ENCODE results near the gene CAMKK2.

CAMKK2 gene

DNA sequence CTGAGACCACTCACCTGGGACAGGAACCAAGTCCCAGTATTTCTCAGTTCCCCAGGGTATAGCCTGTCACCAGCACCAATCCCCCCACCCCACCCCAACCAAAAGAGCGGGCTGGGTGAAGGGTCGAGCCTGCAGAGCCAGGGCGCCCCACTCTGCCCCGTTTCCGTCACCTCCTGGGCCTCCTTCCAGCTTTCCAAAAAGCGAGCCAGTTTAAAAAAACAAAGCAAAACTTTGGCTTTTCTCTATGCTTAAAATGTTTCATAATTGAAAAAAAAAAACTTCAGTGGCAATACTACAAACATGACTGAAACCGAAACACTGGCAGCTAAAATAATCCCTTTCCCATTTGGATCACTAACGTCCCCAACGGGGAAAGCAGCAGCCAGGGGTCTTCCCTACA, 7.5 kb downstream of the CAMKK2 start:
- Histone ChIP-seq H3K27me3 (ENCODE audit: insufficient read depth, low read length) (no peaks in the 10 kb centered on the region), H3K4me3 (ENCODE audit: low read depth, low read length, poor library complexity, severe bottlenecking) (no peak overlapping the region), H2AFZ (ENCODE audit: low read length) (no peak overlapping the region), H3K36me3 (ENCODE audit: insufficient read depth, low read length) (peaks cover 18% of the 10 kb centered on the region; the same call in 1 of the 2 replicates), H3K9me2 (ENCODE audit: low read depth, low read length) (no peaks in the 10 kb centered on the region), H3K4me2 (ENCODE audit: low read length) (no peak overlapping the region), H3K9me3 (ENCODE audit: low read length) (no peaks in the 10 kb centered on the region), H3K79me2 (ENCODE audit: insufficient read depth, low read length) (no peaks in the 10 kb centered on the region; the same call in 1 of the 2 replicates), H3K27ac (ENCODE audit: low read depth, low read length, poor library complexity, severe bottlenecking) (no peak overlapping the region), H3K4me1 (ENCODE audit: insufficient read depth, low read length, severe bottlenecking) (peaks cover 17% of the 10 kb centered on the region), H3F3A (ENCODE audit: insufficient read depth, low read length) (no peaks in the 10 kb centered on the region), H4K20me1 (ENCODE audit: insufficient read depth, low read length) (no peaks in the 10 kb centered on the region), H3K9ac (ENCODE audit: low read length) (no peak overlapping the region)
- TF ChIP-seq, protein P1, sequence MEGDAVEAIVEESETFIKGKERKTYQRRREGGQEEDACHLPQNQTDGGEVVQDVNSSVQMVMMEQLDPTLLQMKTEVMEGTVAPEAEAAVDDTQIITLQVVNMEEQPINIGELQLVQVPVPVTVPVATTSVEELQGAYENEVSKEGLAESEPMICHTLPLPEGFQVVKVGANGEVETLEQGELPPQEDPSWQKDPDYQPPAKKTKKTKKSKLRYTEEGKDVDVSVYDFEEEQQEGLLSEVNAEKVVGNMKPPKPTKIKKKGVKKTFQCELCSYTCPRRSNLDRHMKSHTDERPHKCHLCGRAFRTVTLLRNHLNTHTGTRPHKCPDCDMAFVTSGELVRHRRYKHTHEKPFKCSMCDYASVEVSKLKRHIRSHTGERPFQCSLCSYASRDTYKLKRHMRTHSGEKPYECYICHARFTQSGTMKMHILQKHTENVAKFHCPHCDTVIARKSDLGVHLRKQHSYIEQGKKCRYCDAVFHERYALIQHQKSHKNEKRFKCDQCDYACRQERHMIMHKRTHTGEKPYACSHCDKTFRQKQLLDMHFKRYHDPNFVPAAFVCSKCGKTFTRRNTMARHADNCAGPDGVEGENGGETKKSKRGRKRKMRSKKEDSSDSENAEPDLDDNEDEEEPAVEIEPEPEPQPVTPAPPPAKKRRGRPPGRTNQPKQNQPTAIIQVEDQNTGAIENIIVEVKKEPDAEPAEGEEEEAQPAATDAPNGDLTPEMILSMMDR (IDR thresholded peaks at IDR 0.05; ENCODE audit: low read length): no peak
- no peak for TF ChIP-seq EZH2 (IDR thresholded peaks at IDR 0.05; ENCODE audit: borderline replicate concordance, low read length)

DNA sequence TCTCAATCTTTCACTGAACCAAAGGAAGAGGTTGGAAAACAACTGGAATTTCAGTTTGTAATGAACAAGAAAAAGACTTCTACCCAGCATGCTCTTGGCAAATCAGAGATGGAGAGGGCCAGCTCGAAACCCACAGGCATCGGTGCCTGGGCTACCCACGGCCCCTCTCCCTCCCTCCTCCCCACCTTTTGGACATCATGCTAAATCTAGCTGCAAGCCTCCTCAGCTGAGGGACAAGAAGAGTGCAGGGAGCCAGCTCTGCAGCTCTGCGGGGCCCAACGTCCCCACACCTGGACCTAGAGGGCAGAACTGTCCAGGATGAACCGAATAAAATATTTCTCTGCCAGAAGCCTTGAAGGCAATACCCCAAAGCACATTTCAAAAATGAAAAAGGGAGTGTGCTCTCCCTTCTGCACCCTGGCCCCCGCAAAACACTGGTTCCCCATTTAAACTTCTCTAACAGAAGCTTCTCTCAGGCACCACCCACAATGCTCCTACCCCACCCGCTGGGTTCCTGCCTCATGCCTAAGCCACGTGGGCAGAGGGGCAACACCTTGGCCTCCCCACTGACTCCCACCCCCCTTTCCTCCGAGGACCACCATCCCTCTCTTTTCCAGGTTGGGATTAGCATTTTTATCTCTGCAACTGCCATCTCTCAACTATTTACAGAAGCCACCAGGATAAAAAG, 8.2 kb downstream of the CAMKK2 start:
- no peak overlapping the region for H3K9ac ChIP-seq (ENCODE audit: low read length)

DNA sequence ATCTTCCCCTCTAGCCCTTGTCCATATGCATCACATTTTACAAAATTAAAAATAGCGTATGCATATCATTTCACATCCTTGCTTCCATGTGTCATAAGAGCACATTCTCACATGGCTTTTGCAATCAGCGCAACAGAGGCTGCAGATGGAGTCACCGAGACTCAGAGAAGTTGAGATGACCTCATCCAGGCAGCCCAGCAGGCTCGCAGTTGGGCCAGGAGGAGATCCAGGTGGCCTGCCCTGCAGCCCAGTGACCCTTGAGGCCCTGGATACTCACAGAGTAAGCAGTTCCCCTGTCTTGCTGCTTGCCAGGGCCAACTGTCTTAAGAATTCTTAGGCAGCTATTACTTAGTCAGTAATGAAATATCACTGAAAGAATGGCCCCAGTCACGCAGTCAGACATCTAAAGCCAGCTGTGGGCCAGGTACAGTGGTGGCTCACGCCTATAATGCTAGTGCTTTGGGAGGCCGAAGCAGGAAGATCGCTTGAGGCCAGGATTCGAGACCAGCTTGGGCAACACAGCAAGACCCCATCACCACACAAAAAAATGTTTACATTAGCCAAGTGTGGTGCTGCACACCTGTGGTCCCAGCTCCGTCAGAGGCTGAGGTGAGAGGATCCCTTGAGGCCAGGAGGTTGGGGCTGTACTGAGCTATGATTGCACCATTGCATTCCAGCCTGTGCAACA, 9.1 kb downstream of the CAMKK2 start:
- Histone ChIP-seq H2AFZ (ENCODE audit: low read length) (no peak overlapping the region), H3K4me3 (ENCODE audit: low read depth, low read length, poor library complexity, severe bottlenecking) (no peak overlapping the region), H3K9ac (ENCODE audit: low read length) (no peak overlapping the region), H3K27ac (ENCODE audit: low read depth, low read length, poor library complexity, severe bottlenecking) (no peak overlapping the region), H4K20me1 (ENCODE audit: insufficient read depth, low read length) (no peaks in the 10 kb centered on the region), H3K4me1 (ENCODE audit: insufficient read depth, low read length, severe bottlenecking) (peaks cover 17% of the 10 kb centered on the region), H3K9me2 (ENCODE audit: low read depth, low read length) (no peaks in the 10 kb centered on the region), H3K36me3 (ENCODE audit: insufficient read depth, low read length) (peaks cover 19% of the 10 kb centered on the region; the same call in 1 of the 2 replicates), H3K27me3 (ENCODE audit: insufficient read depth, low read length) (no peaks in the 10 kb centered on the region), H3K4me2 (ENCODE audit: low read length) (no peak overlapping the region), H3K9me3 (ENCODE audit: low read length) (no peaks in the 10 kb centered on the region), H3K79me2 (ENCODE audit: insufficient read depth, low read length) (no peaks in the 10 kb centered on the region; the same call in 1 of the 2 replicates), H3F3A (ENCODE audit: insufficient read depth, low read length) (no peaks in the 10 kb centered on the region)
- TF ChIP-seq EZH2 (IDR thresholded peaks at IDR 0.05; ENCODE audit: borderline replicate concordance, low read length): no peak
- TF ChIP-seq, protein P1 (IDR thresholded peaks at IDR 0.05; ENCODE audit: low read length): no peak

More for the DNA sequence above, 8.2 kb downstream of the CAMKK2 start:
- H3K9me2 ChIP-seq (ENCODE audit: low read depth, low read length): no peaks in the 10 kb centered on the region
- H3K9me3 ChIP-seq (ENCODE audit: low read length): no peaks in the 10 kb centered on the region
- no peak overlapping the region for H2AFZ ChIP-seq (ENCODE audit: low read length)
- H4K20me1 ChIP-seq (ENCODE audit: insufficient read depth, low read length): no peaks in the 10 kb centered on the region
- no peak overlapping the region for H3K4me2 ChIP-seq (ENCODE audit: low read length)
- no peak for TF ChIP-seq EZH2 (IDR thresholded peaks at IDR 0.05; ENCODE audit: borderline replicate concordance, low read length)
- TF ChIP-seq, protein P1 (IDR thresholded peaks at IDR 0.05; ENCODE audit: low read length): no peak
- H3F3A ChIP-seq (ENCODE audit: insufficient read depth, low read length): no peaks in the 10 kb centered on the region
- H3K4me1 ChIP-seq (ENCODE audit: insufficient read depth, low read length, severe bottlenecking): peaks cover 17% of the 10 kb centered on the region
- H3K27me3 ChIP-seq (ENCODE audit: insufficient read depth, low read length): no peaks in the 10 kb centered on the region
- no peaks in the 10 kb centered on the region; the same call in 1 of the 2 replicates for H3K79me2 ChIP-seq (ENCODE audit: insufficient read depth, low read length)
- no peak overlapping the region for H3K4me3 ChIP-seq (ENCODE audit: low read depth, low read length, poor library complexity, severe bottlenecking)
- no peak overlapping the region for H3K27ac ChIP-seq (ENCODE audit: low read depth, low read length, poor library complexity, severe bottlenecking)
- H3K36me3 ChIP-seq (ENCODE audit: insufficient read depth, low read length): peaks cover 18% of the 10 kb centered on the region; the same call in 1 of the 2 replicates
